Measurements from ENCODE around the gene ZMIZ1.

Gene ZMIZ1

DNA sequence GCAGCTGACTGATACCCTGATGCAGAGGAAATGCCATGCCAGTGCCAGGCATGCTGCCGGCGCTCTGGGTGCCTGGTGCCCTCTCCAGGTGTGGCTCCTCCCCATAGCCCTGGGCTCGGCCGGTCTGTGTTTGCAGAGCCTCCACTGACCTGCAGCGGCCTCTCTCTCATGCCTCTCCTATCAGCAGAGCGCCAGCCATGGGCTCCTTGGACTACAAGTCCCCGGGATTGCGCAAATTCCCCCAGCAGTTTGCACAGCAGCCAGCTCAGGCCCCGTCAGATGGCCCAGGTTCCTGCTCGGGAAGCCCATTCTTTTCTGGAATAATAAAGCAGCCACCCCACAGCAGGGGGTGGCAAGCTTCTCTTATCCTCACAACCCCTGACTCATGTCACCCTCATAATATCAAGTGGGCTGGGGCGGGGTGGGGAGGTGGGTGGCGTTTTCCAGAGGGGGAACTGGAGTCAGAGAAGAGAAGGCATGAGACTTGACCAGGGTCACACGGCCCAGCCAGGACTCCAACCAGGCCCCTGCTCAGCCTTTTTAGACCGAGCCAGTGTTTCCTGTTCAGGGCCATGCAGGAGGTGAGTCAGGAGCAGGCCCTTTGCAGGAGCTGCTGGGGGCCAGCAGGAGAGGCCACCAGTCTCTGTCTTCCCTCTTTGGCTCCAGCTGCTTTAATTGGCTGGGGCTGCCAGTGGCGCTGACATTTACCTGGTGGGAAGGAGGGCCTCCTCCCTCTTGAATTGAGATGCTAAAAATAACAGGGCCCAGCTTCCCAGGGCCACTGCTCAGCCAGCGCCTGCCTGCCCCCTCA is 58.6 kb downstream of the ZMIZ1 start:
- Histone ChIP-seq H4K20me1 (ENCODE audit: insufficient read depth, low read length, poor library complexity, severe bottlenecking) (peaks cover 12% of the 10 kb centered on the region), H3K9me2 (replicated peaks; ENCODE audit: low read depth, low read length) (no peaks in the 10 kb centered on the region), H3K79me2 (ENCODE audit: insufficient read depth, low read length) (peaks cover 96% of the 10 kb centered on the region), H3K36me3 (ENCODE audit: insufficient read depth, low read length) (peaks cover 57% of the 10 kb centered on the region), H3K9ac (ENCODE audit: low read depth, low read length, poor library complexity, severe bottlenecking) (peak overlapping the region; percentile 82), H3K27me3 (ENCODE audit: insufficient read depth, low read length, poor library complexity, severe bottlenecking) (no peaks in the 10 kb centered on the region), H3F3A (ENCODE audit: low read depth) (0 out of 2 replicates have a peak, but pooled peaks cover 11% of the 10 kb centered on the region), H3K4me3 (ENCODE audit: low read length, poor library complexity, severe bottlenecking) (no peak overlapping the region), H3K9me3 (ENCODE audit: insufficient read depth, low read depth, low read length) (no peaks in the 10 kb centered on the region), H2AFZ (ENCODE audit: low read length) (no peak overlapping the region), H3K4me1 (ENCODE audit: insufficient read depth, low read length, poor library complexity, severe bottlenecking) (peaks cover 87% of the 10 kb centered on the region), H3K4me2 (ENCODE audit: low read depth, low read length, poor library complexity, severe bottlenecking) (peak overlapping the region; percentile 81)
- no peak for TF ChIP-seq EZH2phosphoT487 (IDR thresholded peaks at IDR 0.05; ENCODE audit: borderline replicate concordance)
- TF ChIP-seq, protein P1, sequence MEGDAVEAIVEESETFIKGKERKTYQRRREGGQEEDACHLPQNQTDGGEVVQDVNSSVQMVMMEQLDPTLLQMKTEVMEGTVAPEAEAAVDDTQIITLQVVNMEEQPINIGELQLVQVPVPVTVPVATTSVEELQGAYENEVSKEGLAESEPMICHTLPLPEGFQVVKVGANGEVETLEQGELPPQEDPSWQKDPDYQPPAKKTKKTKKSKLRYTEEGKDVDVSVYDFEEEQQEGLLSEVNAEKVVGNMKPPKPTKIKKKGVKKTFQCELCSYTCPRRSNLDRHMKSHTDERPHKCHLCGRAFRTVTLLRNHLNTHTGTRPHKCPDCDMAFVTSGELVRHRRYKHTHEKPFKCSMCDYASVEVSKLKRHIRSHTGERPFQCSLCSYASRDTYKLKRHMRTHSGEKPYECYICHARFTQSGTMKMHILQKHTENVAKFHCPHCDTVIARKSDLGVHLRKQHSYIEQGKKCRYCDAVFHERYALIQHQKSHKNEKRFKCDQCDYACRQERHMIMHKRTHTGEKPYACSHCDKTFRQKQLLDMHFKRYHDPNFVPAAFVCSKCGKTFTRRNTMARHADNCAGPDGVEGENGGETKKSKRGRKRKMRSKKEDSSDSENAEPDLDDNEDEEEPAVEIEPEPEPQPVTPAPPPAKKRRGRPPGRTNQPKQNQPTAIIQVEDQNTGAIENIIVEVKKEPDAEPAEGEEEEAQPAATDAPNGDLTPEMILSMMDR (conservative IDR thresholded peaks at IDR 0.05; ENCODE audit: low read length), result no peak

DNA sequence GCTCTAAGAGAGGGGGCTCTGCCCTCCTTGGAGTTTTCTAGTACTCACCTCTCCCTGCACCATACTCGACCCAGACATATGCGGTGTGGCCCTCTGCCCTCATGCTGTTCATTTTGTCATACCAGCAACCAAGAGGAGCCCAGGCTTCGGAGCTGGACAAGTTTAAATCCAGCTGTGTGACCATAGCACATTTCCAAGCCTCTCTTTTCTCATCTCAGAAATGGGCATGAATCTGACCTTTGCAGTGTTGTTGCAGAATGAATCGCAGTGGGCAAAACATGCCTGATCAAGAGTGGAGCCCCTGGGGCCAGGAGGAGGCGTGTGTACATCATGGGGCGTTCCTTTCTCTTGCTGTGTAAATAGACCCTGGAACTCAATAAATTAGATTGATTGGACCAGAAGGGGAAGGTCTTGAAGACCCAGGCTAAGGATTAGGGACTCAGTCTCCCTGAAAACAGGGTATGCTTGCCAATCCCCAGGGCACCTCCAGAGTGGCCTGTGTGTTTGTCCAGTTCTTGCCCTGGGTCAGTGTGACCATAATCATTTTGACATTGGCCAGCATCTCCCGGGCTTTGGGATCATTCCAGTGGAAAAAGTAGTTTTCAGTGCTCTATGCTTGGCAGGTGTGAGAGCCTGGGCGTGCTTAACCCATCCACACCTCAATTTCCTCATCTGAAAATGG is 59.6 kb downstream of the ZMIZ1 start:
- Histone ChIP-seq H3K36me3 (ENCODE audit: insufficient read depth, low read length) (peaks cover 49% of the 10 kb centered on the region), H3K4me2 (ENCODE audit: low read depth, low read length, poor library complexity, severe bottlenecking) (peak overlapping the region; percentile 81), H3K9ac (ENCODE audit: low read depth, low read length, poor library complexity, severe bottlenecking) (peak overlapping the region; percentile 82)

DNA sequence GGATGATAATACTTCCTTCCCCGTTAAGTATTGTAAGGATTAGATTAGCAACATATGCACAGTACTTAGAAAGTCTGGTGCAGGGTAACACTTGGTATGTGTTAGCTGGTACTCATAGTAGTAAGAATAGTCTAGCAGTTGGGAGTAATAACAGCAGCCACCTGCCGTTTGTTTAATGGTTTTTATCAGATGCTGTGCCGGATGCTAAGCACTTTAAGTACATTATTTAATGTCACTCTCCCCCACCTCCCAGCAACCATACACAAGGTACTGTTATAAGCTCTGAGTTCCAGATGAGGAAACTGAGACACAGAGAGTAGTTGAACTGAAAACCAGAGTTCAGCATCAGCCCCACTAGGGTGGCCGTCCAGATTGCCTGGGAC is 60.1 kb downstream of the ZMIZ1 start:
- peaks cover 96% of the 10 kb centered on the region for H3K79me2 ChIP-seq (ENCODE audit: insufficient read depth, low read length)
- H3K4me3 ChIP-seq (ENCODE audit: low read length, poor library complexity, severe bottlenecking), result peak overlapping the region; percentile 63
- no peaks in the 10 kb centered on the region for H3K9me2 ChIP-seq (replicated peaks; ENCODE audit: low read depth, low read length)
- H3K9ac ChIP-seq (ENCODE audit: low read depth, low read length, poor library complexity, severe bottlenecking), result peak overlapping the region; percentile 82
- no peaks in the 10 kb centered on the region for H3K27me3 ChIP-seq (ENCODE audit: insufficient read depth, low read length, poor library complexity, severe bottlenecking)
- no peak overlapping the region for H2AFZ ChIP-seq (ENCODE audit: low read length)
- H3K4me1 ChIP-seq (ENCODE audit: insufficient read depth, low read length, poor library complexity, severe bottlenecking), result peaks cover 99% of the 10 kb centered on the region
- peak overlapping the region; percentile 81 for H3K4me2 ChIP-seq (ENCODE audit: low read depth, low read length, poor library complexity, severe bottlenecking)
- H4K20me1 ChIP-seq (ENCODE audit: insufficient read depth, low read length, poor library complexity, severe bottlenecking), result peaks cover 4% of the 10 kb centered on the region
- TF ChIP-seq, protein P1 (conservative IDR thresholded peaks at IDR 0.05; ENCODE audit: low read length), result no peak
- no peak for TF ChIP-seq EZH2phosphoT487 (IDR thresholded peaks at IDR 0.05; ENCODE audit: borderline replicate concordance)
- peaks cover 44% of the 10 kb centered on the region for H3K36me3 ChIP-seq (ENCODE audit: insufficient read depth, low read length)
- 0 out of 2 replicates have a peak, but pooled peaks cover 11% of the 10 kb centered on the region for H3F3A ChIP-seq (ENCODE audit: low read depth)
- no peaks in the 10 kb centered on the region for H3K9me3 ChIP-seq (ENCODE audit: insufficient read depth, low read depth, low read length)

More for the DNA sequence above, 59.6 kb downstream of the ZMIZ1 start:
- Histone ChIP-seq H3K9me3 (ENCODE audit: insufficient read depth, low read depth, low read length) (no peaks in the 10 kb centered on the region), H3K9me2 (replicated peaks; ENCODE audit: low read depth, low read length) (no peaks in the 10 kb centered on the region), H3K27me3 (ENCODE audit: insufficient read depth, low read length, poor library complexity, severe bottlenecking) (no peaks in the 10 kb centered on the region), H3K4me1 (ENCODE audit: insufficient read depth, low read length, poor library complexity, severe bottlenecking) (peaks cover 97% of the 10 kb centered on the region), H2AFZ (ENCODE audit: low read length) (no peak overlapping the region), H3F3A (ENCODE audit: low read depth) (0 out of 2 replicates have a peak, but pooled peaks cover 11% of the 10 kb centered on the region), H4K20me1 (ENCODE audit: insufficient read depth, low read length, poor library complexity, severe bottlenecking) (peaks cover 9% of the 10 kb centered on the region), H3K4me3 (ENCODE audit: low read length, poor library complexity, severe bottlenecking) (peak overlapping the region; percentile 63), H3K79me2 (ENCODE audit: insufficient read depth, low read length) (peaks cover 96% of the 10 kb centered on the region)
- no peak for TF ChIP-seq EZH2phosphoT487 (IDR thresholded peaks at IDR 0.05; ENCODE audit: borderline replicate concordance)
- TF ChIP-seq, protein P1 (conservative IDR thresholded peaks at IDR 0.05; ENCODE audit: low read length), result no peak

Data from Loucy (cell line).